Stimulated activated CD4-positive, alpha-beta T cell treated with anti-CD3 and anti-CD28 coated beads, Interleukin-4, amount 100 ng/mL, for 48 hours (primary cell): Measurements from ENCODE around the gene GPR65.

Source experiments
- DNase-seq, 2 donors: peaks; one replicate each; pipeline ENCODE4 v3.0.0-alpha.2; 2020; ENCODE audit warnings: low read depth in 2 of 2

GPR65 gene

GRCh38 chr14:88005050-88005481 lies at the start of gene GPR65:
Gene GPR65 (plus strand): TSS chr14:88005135. CDS start chr14:88010848, 5,713 bp downstream.
- peak in 1 of 2 donors; percentile 15 for DNase-seq

GRCh38 chr14:87955501-87955900 lies 49.4 kb upstream of the GPR65 start:
- DNase-seq: no peak

GRCh38 chr14:87960013-87960787 lies 44.7 kb upstream of the GPR65 start:
- no peak for DNase-seq

GRCh38 chr14:87961246-87961645 lies 43.7 kb upstream of the GPR65 start:
- no peak for DNase-seq

- DNase-seq: no peak
Observed at GRCh38 chr14:87966816-87967215, 38.1 kb upstream of the GPR65 start.

- no peak for DNase-seq
Observed at GRCh38 chr14:87967496-87967895, 37.4 kb upstream of the GPR65 start.

GRCh38 chr14:87971010-87971409 lies 33.9 kb upstream of the GPR65 start:
- no peak for DNase-seq

GRCh38 chr14:87975636-87976035 lies 29.3 kb upstream of the GPR65 start:
- no peak for DNase-seq

- DNase-seq: no peak
Observed at GRCh38 chr14:87979689-87980088, 25.2 kb upstream of the GPR65 start.

- no peak for DNase-seq
Observed at GRCh38 chr14:87989221-87989955, 15.5 kb upstream of the GPR65 start.

- no peak for DNase-seq
Observed at GRCh38 chr14:87989956-87990299, 15.0 kb upstream of the GPR65 start.

GRCh38 chr14:87990682-87991081 lies 14.3 kb upstream of the GPR65 start:
- no peak for DNase-seq

- DNase-seq: no peak
Observed at GRCh38 chr14:87992346-87992717, 12.6 kb upstream of the GPR65 start.

- peak; percentile 91 to 95 for DNase-seq
Observed at GRCh38 chr14:87992718-87993628, 12.0 kb upstream of the GPR65 start, which contains the start of gene GALC. Gene GALC (minus strand): TSS chr14:87993182. CDS start chr14:87993164, 18 bp downstream.

GRCh38 chr14:87994974-87995373 lies 10.0 kb upstream of the GPR65 start:
- DNase-seq: peak in 1 of 2 donors; percentile 21

GRCh38 chr14:87995500-87996290 lies 9.2 kb upstream of the GPR65 start:
- no peak for DNase-seq

- no peak for DNase-seq
Observed at GRCh38 chr14:87996291-87996592, 8.7 kb upstream of the GPR65 start.

- no peak for DNase-seq
Observed at GRCh38 chr14:87998482-87998881, 6.5 kb upstream of the GPR65 start.

- DNase-seq: no peak
Observed at GRCh38 chr14:87999277-87999676, 5.7 kb upstream of the GPR65 start.

GRCh38 chr14:88002421-88003075 lies 2.4 kb upstream of the GPR65 start:
- no peak for DNase-seq

GRCh38 chr14:88003425-88003824 lies 1.5 kb upstream of the GPR65 start:
- no peak for DNase-seq
